Activated naive CD4-positive, alpha-beta T cell treated with anti-CD3 and anti-CD28 coated beads, Interleukin-2, amount 50 U/mL, for 16 hours (primary cell): Measurements from ENCODE around the gene NPTX1.
"Not testable (repeated sequence)": the region's sequence is repeated elsewhere in the genome, so short reads cannot be mapped to it uniquely, and the experiment has no call there.

Source experiments
- DNase-seq: peaks from one replicate; pipeline ENCODE4 v3.0.0-alpha.2; 2020

Gene NPTX1

GRCh38 chr17:80475910-80476876 is at the start of gene NPTX1:
Gene NPTX1, minus strand, starts transcription at chr17:80476607. Its CDS starts 161 bp downstream, at chr17:80476446.
- peak; percentile 38 for DNase-seq

GRCh38 chr17:80523956-80524712 is 47.7 kb upstream of the NPTX1 start:
- no peak for DNase-seq

DNA sequence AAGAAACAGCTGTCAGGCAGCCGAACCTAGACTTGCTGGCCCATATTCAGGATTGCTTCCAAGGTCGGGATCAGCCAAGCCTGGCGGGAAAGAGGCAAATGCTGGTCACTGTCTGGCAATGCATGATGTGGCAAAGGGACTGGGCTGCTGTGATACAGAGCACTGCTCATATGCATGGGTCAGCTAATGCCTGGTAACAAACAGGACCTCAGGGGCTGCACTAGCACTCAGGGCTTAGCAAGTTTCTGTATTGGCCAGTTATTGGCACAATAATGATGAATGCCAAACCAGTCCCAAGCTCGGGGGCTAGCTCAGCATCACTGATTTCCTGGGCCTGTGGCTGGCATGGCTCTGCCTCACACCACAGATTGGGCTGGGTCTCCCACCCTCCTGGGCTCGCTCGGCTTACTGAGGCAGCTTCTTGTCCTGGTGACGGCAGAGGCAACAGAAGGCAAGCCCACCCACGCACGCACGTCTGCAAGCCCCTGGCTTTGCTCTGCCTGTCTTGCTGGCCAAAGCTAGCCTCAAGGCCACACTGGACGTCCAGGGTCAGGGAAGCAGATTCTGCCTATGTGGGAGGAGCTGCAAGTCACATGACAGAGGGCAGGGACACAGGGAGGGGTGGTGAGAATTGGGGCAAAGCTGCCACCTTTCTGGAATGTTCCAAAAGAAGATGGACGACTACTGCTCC is 46.8 kb upstream of the NPTX1 start:
- DNase-seq = no peak

- DNase-seq = no peak
Observed at GRCh38 chr17:80520810-80521455, 44.5 kb upstream of the NPTX1 start.

DNA sequence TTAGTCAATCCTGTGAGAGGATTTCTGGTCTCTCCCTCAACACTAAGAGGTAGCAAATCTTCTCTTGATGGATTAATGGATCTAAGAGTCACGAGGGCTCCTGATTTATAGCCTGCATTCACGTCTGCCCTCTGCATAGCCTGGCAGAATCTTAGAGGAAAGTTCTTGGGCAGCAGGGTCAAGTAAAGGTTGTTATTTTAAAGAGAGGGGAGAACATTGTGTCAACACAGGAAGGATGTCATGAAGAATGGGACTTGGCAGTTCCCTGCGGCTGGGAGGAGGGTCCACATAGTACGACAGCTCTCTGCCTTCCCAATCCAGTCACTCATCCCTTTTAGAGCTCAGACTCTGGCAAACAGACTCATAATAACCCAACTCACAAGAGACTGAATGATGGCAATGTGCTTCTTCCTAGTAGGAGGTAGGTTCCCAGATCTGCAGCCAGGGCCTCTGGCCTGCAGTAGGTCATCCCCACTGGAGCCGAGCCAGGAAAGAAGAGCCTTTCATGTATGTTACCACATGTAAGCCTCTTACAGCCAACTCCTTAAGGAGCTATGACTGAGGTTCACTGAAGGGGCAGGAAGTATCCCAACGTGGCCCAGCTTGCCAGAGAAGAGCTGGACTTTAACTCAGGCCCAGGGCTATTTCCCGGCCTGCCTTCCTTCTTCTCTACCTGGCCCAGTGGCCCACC is 42.8 kb upstream of the NPTX1 start:
- DNase-seq = no peak

DNA sequence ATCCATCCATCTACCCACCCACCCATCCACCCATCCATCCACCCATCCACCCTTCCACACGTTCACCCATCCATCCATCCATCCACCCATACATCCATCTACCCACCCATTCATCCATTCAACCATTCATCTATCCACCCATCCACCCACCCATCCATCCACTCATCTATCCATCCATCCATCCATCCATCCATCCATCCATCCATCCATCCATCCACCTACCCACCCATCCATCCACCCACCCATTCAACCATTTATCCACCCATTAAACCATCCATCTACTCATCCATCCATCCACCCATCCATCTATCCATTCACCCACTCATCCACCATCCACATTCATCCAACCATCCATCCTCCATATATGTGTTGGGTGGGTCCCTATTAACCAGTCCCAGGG is 42.0 kb upstream of the NPTX1 start:
- no peak for DNase-seq

DNA sequence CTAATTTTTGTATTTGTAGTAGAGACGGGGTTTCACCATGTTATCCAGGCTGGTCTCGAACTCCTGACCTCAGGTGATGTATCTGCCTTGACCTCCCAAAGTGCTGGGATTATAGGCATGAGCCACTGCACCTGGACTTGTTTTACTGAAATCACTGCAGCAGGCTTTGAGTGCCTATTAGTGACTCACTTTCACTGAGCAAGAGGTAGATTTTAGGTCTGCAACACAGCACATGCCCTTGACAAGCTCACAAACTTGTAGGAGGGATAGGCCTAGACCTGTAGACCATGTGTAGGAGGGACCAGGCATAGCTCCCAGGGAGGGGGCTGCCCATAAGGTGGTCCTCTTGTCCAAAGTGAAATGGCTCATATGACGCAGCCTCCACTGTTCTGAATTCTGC is 41.2 kb upstream of the NPTX1 start:
- no peak for DNase-seq

GRCh38 chr17:80516171-80516932 is 39.9 kb upstream of the NPTX1 start:
- DNase-seq = no peak

DNA sequence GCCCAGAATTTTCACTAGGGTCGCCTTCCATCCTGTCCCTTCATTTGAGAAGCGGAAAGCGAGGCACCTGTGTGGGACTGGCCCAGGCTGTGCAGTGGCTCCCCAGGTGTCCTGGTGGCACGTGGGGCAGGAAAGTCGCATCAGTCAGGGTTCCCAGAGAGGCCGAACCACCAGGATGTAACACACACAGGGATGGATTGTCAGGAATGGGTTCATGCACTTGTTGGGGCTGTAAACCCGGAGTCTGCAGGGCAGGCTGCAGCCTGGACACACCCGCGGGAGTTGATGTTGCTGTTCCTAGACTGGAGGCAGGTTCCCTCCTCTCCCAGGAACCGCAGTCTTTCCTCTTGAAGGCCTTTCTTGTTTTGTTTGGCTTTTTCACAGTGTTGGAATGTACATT is 37.5 kb upstream of the NPTX1 start:
- no peak for DNase-seq

DNA sequence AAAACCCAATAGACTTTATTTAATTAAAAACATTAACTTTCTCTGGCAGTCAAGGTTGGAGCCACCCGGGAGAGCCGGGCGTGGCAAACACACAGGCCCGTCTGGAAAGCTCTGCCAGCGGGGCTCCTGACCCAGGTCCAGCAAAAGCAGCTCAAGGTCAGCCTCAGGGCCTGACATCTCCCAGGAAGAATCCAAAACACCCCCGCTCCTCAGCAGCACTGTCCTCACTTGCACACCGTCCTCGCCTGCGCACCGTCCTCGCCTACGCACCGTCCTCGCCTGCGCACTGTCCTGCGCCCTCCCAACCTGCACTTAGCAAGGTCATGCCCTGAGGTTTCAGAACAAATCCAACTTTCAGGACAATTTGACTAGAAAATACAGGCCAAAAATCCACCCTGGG is 36.8 kb upstream of the NPTX1 start:
- DNase-seq = no peak

DNA sequence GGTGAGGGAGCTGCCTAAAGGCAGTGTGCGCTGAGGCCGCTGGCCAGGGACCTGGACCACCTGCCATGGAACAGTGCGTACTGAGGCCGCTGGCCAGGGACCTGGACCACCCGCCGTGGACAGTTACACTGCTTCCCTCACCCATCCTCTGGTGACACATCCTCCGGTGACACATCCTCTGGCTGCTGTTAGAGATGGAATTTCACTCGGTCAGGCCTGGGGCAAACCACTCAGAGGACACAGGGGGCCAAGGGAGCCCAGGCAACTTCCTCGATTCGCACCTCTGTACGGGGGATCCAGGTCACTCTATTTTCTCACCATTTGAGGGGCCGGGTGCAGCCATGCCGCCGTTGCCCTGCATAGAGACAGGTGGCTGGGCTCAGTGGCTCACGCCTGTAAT is 35.8 kb upstream of the NPTX1 start:
- DNase-seq = no peak

DNA sequence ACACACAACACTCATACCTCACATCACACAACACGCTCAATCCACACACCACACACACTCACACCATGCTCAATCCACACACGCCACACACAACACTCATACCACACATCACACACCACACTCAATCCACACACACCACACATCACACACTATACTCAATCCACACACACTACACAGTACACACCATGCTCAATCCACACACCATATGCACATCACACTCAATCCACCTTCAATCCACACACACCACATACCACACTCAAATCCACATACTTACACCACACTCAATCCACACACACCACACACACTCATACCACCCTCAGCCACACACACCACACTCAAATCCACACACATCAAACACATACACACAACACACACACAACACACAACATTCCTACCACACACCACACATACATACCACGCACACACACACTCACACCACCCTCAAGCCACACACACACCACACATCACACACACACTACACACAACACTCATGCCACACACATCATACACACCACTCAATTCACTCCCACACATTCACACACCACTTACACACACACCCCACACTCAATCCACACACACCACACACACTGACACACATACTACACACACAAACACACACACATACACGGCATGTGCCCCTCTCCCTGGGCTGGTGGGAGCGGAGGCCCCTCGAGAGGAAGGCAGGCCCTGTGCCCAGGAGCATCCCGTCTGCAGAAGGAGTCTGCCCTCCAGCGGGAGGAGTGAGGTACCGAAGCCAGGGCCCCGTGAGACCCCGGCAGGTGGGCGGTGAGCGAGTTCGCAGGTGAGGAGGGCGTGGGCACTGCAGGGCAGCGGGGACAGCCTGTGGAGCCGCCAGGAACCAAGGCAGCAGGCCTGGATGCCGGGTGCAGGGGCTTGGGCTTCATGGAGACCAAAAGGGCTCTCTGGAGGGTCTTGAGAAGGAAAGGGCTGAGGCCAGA is 35.1 kb upstream of the NPTX1 start:
- no peak for DNase-seq

GRCh38 chr17:80510772-80511171 is 34.4 kb upstream of the NPTX1 start:
- DNase-seq = no peak

DNA sequence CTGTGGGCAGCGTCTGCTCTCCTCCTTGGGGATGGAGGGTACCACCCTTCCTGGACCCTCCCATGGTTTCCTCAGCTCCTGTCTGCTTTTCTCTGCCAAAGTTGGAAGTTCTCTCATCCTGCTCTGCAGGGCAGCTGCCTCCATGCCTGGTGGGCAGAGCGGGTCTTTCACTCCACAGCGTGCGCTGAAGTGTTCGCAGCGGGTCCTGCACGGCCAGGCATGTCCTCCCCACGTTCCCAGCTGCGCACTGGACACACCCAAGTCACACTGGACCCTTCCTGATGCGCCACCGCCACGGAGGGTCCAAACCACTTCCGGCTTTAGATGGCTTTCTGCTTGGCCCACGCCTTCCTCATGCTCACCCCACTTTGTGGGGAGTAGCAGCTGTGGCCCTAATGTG is 33.7 kb upstream of the NPTX1 start:
- DNase-seq = no peak

GRCh38 chr17:80509311-80509710 is 32.9 kb upstream of the NPTX1 start:
- no peak for DNase-seq

DNA sequence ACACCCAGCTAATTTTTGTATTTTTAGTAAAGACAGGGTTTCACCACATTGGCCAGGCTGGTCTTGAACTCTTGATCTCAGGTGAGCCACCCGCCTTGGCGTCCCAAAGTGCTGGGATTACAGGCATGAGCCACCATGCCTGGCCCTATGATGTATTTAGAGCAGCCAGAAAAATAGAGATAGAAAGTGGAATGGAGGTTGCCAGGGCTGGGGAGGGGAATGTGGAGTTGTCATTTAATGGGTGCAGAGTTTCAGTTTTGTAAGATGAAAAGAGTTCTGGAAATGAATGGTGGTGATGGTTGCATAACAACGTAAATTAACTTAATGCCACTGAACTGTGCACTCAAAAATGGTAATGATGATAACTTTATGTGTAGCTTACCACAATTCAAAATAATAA is 31.6 kb upstream of the NPTX1 start:
- DNase-seq = no peak

- DNase-seq = not testable (repeated sequence)
Observed at GRCh38 chr17:80507177-80507576, 30.8 kb upstream of the NPTX1 start.

GRCh38 chr17:80504686-80505413 is 28.4 kb upstream of the NPTX1 start:
- DNase-seq = no peak

GRCh38 chr17:80503921-80504320 is 27.5 kb upstream of the NPTX1 start:
- no peak for DNase-seq

DNA sequence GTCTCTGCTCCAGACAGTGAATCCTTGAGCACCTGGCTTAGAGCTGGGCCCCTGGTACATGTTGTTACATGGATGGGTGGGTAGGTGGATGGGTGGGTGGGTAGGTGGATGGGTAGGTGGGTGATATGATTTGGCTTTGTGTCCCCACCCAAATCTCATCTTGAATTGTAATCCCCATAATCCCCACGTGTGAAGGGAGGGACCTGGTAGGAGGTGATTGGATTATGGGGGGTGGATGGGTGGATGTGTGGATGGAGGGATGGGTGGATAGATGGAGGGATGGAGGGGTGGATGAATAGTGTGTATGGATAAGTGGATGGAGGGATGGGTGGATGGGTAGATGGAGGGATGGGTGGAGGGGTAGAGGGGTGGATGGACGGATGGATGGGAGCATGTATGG is 26.6 kb upstream of the NPTX1 start:
- DNase-seq = no peak
